ENCODE measurements around the gene AKAP1.

AKAP1 gene

GRCh38 chr17:57132663-57133062 is 47.6 kb downstream of the AKAP1 start:
- DNase-seq (ENCODE audit: extremely low spot score) = no peak
- ChIA-PET CTCF (interaction anchor here (0.5 to 1.4 kb wide), 3 partner anchors 133 to 867 kb away, joined by 3 to 5 read pairs (median 3); no protein-coding TSS in a partner anchor), POLR2A (no interaction called here)
- TF ChIP-seq SUZ12 (IDR thresholded peaks at IDR 0.05) = no peak
- no peak for TF ChIP-seq ARNT (IDR thresholded peaks at IDR 0.05)
- TF ChIP-seq TARDBP (IDR thresholded peaks at IDR 0.05) = no peak
- no peak for TF ChIP-seq ZNF384 (IDR thresholded peaks at IDR 0.05)
- no peak for TF ChIP-seq ELF4 (IDR thresholded peaks at IDR 0.05)
- no peak for TF ChIP-seq HDGF (IDR thresholded peaks at IDR 0.05; ENCODE audit: borderline replicate concordance)
- no peak for TF ChIP-seq L3MBTL2 (conservative IDR thresholded peaks at IDR 0.05)
- no peak for TF ChIP-seq FOXM1 (IDR thresholded peaks at IDR 0.05; ENCODE audit: borderline replicate concordance)
- no peak for TF ChIP-seq CTBP1 (IDR thresholded peaks at IDR 0.05; ENCODE audit: borderline replicate concordance)
- TF ChIP-seq FOXA1 (IDR thresholded peaks at IDR 0.05) = no peak
- no peak for TF ChIP-seq SP1 (IDR thresholded peaks at IDR 0.05)

GRCh38 chr17:57133486-57133885 is 48.4 kb downstream of the AKAP1 start:
- CTCF ChIA-PET = interaction anchor here (0.5 to 1.4 kb wide), 3 partner anchors 134 to 866 kb away, joined by 3 to 5 read pairs (median 3); no protein-coding TSS in a partner anchor
- no peak for DNase-seq (ENCODE audit: extremely low spot score)
- TF ChIP-seq FOXM1 (IDR thresholded peaks at IDR 0.05; ENCODE audit: borderline replicate concordance) = no peak
- TF ChIP-seq ARNT (IDR thresholded peaks at IDR 0.05) = no peak
- no peak for TF ChIP-seq NFRKB (IDR thresholded peaks at IDR 0.05)
- no peak for TF ChIP-seq LEF1 (IDR thresholded peaks at IDR 0.05; ENCODE audit: borderline replicate concordance)
- TF ChIP-seq SUZ12 (IDR thresholded peaks at IDR 0.05) = no peak
- no peak for TF ChIP-seq FOXA1 (IDR thresholded peaks at IDR 0.05)
- no peak for TF ChIP-seq FOXK2 (IDR thresholded peaks at IDR 0.05)
- POLR2A ChIA-PET = no interaction called here

GRCh38 chr17:57135026-57135788 is 50.2 kb downstream of the AKAP1 start:
- TF ChIP-seq NFRKB (IDR thresholded peaks at IDR 0.05) = no peak
- no peak for TF ChIP-seq BHLHE40 (IDR thresholded peaks at IDR 0.05; ENCODE audit: borderline replicate concordance)
- no peak for TF ChIP-seq PKNOX1 (IDR thresholded peaks at IDR 0.05)
- CTCF ChIA-PET = no interaction called here
- no peak for DNase-seq (ENCODE audit: extremely low spot score)
- POLR2A ChIA-PET = interaction anchor here (1.4 kb wide), 1 partner anchor 9 kb away, joined by 3 read pairs; no protein-coding TSS in a partner anchor

GRCh38 chr17:57135789-57136291 is 50.8 kb downstream of the AKAP1 start:
- ChIA-PET CTCF (interaction anchor here (0.6 kb wide), 1 partner anchor 49 kb away, joined by 4 read pairs; no protein-coding TSS in a partner anchor), POLR2A (interaction anchor here (1.4 kb wide), 1 partner anchor 8 kb away, joined by 3 read pairs; no protein-coding TSS in a partner anchor)
- TF ChIP-seq BHLHE40 (IDR thresholded peaks at IDR 0.05; ENCODE audit: borderline replicate concordance) = no peak
- no peak for TF ChIP-seq TARDBP (IDR thresholded peaks at IDR 0.05)
- TF ChIP-seq ELF4 (IDR thresholded peaks at IDR 0.05) = no peak
- TF ChIP-seq L3MBTL2 (conservative IDR thresholded peaks at IDR 0.05) = no peak
- no peak for TF ChIP-seq CTBP1 (IDR thresholded peaks at IDR 0.05; ENCODE audit: borderline replicate concordance)
- TF ChIP-seq LEF1 (IDR thresholded peaks at IDR 0.05; ENCODE audit: borderline replicate concordance) = no peak
- TF ChIP-seq HDGF (IDR thresholded peaks at IDR 0.05; ENCODE audit: borderline replicate concordance) = no peak
- TF ChIP-seq FOXK2 (IDR thresholded peaks at IDR 0.05) = no peak
- no peak for TF ChIP-seq PKNOX1 (IDR thresholded peaks at IDR 0.05)
- no peak for TF ChIP-seq SUZ12 (IDR thresholded peaks at IDR 0.05)
- no peak for TF ChIP-seq ZNF384 (IDR thresholded peaks at IDR 0.05)
- no peak for TF ChIP-seq FOXM1 (IDR thresholded peaks at IDR 0.05; ENCODE audit: borderline replicate concordance)
- TF ChIP-seq NFRKB (IDR thresholded peaks at IDR 0.05) = no peak
- TF ChIP-seq FOXA1 (IDR thresholded peaks at IDR 0.05) = no peak
- TF ChIP-seq ARNT (IDR thresholded peaks at IDR 0.05) = no peak
- TF ChIP-seq SP1 (IDR thresholded peaks at IDR 0.05) = no peak
- no peak for DNase-seq (ENCODE audit: extremely low spot score)

GRCh38 chr17:57136355-57136754 is 51.3 kb downstream of the AKAP1 start:
- TF ChIP-seq BHLHE40 (IDR thresholded peaks at IDR 0.05; ENCODE audit: borderline replicate concordance) = no peak
- no peak for TF ChIP-seq CTBP1 (IDR thresholded peaks at IDR 0.05; ENCODE audit: borderline replicate concordance)
- no peak for TF ChIP-seq FOXK2 (IDR thresholded peaks at IDR 0.05)
- TF ChIP-seq FOXM1 (IDR thresholded peaks at IDR 0.05; ENCODE audit: borderline replicate concordance) = no peak
- TF ChIP-seq HDGF (IDR thresholded peaks at IDR 0.05; ENCODE audit: borderline replicate concordance) = no peak
- no peak for TF ChIP-seq L3MBTL2 (conservative IDR thresholded peaks at IDR 0.05)
- TF ChIP-seq ARNT (IDR thresholded peaks at IDR 0.05) = no peak
- ChIA-PET CTCF (interaction anchor here (0.6 kb wide), 1 partner anchor 50 kb away, joined by 4 read pairs; no protein-coding TSS in a partner anchor), POLR2A (no interaction called here)
- no peak for DNase-seq (ENCODE audit: extremely low spot score)

- DNase-seq (ENCODE audit: extremely low spot score) = no peak
- CTCF ChIA-PET = interaction anchor here (1.9 kb wide), 1 partner anchor 645 kb away, joined by 10 read pairs; no protein-coding TSS in a partner anchor
- POLR2A ChIA-PET = no interaction called here
- TF ChIP-seq PKNOX1 (IDR thresholded peaks at IDR 0.05) (no peak), L3MBTL2 (conservative IDR thresholded peaks at IDR 0.05) (no peak), BHLHE40 (IDR thresholded peaks at IDR 0.05; ENCODE audit: borderline replicate concordance) (no peak), SUZ12 (IDR thresholded peaks at IDR 0.05) (no peak)
Observed at GRCh38 chr17:57138030-57138911, 53.2 kb downstream of the AKAP1 start.

Data from HEK293T (cell line).